ENCODE data around the gene PMAIP1. TPM values are rescaled to one million over a fixed set of nuclear protein-coding genes. Genes with fewer than 3 reads are reported as not detected.
A peak's percentile ranks its signal among the peaks of the same experiment; 100 is the strongest.

PMAIP1 gene
- polyA plus RNA-seq, 1 donor (not counting 4 experiments of a cell fraction or from before 2014, with no cell fraction given): 49.1 TPM

GRCh38 chr18:59921384-59921891, 21.6 kb downstream of the PMAIP1 start:
- no peak overlapping the region for H2AFZ ChIP-seq (ENCODE audit: control insufficient read depth, low read length)
- H3K4me2 ChIP-seq (ENCODE audit: control insufficient read depth, extremely low read depth, insufficient read depth, low read depth, low read length): no peak overlapping the region
- no peaks in the 10 kb centered on the region for H3K9me3 ChIP-seq (ENCODE audit: control insufficient read depth, low read depth, low read length)
- no peaks in the 10 kb centered on the region for H3K9me1 ChIP-seq (ENCODE audit: control insufficient read depth, extremely low read depth, insufficient read depth, low read length)
- H3K4me3 ChIP-seq (ENCODE audit: control insufficient read depth in 2 of 3, extremely low read depth in 1 of 3, insufficient read depth in 2 of 3, low read depth in 1 of 3, low read length in 3 of 3): no peak overlapping the region
- no peaks in the 10 kb centered on the region for H3K79me2 ChIP-seq (ENCODE audit: control insufficient read depth, insufficient read depth, low read length)
- H3K36me3 ChIP-seq (ENCODE audit: control insufficient read depth in 2 of 2, extremely low read depth in 1 of 2, insufficient read depth in 2 of 2, low read length in 2 of 2): no peaks in the 10 kb centered on the region
- dilution Hi-C loops (cut with MboI; ENCODE audit: extremely low pct_ligation_motif_present, low sequenced_read_pairs): no loop called here
- H4K20me1 ChIP-seq (ENCODE audit: control insufficient read depth, extremely low read depth, insufficient read depth, low read length): no peaks in the 10 kb centered on the region
- H3K27me3 ChIP-seq (ENCODE audit: control insufficient read depth, extremely low read depth, insufficient read depth, low read length): no peaks in the 10 kb centered on the region
- no peak overlapping the region for H3K9ac ChIP-seq (ENCODE audit: control insufficient read depth, extremely low read depth, insufficient read depth, low read length)
- TF ChIP-seq CTCF (optimal IDR thresholded peaks at IDR 0.05 in 1 of 3, IDR thresholded peaks at IDR 0.05 in 1 of 3, conservative IDR thresholded peaks at IDR 0.05 in 1 of 3; ENCODE audit: extremely low read depth in 1 of 3, insufficient read depth in 2 of 3, low read length in 3 of 3): no peak
- TF ChIP-seq EZH2 (IDR thresholded peaks at IDR 0.05; ENCODE audit: low read length): no peak
- H3K27ac ChIP-seq (ENCODE audit: control insufficient read depth, insufficient read depth, low read length): no peak overlapping the region
- DNase-seq (ENCODE audit: low read depth, low spot score): no peak
- peak; percentile 53 for FAIRE-seq
- peaks cover 40% of the 10 kb centered on the region for H3K4me1 ChIP-seq (ENCODE audit: control insufficient read depth, extremely low read depth, insufficient read depth, low read length)

GRCh38 chr18:59923539-59924196, 23.9 kb downstream of the PMAIP1 start:
- Histone ChIP-seq H3K79me2 (ENCODE audit: control insufficient read depth, insufficient read depth, low read length) (no peaks in the 10 kb centered on the region), H3K9me1 (ENCODE audit: control insufficient read depth, extremely low read depth, insufficient read depth, low read length) (no peaks in the 10 kb centered on the region), H3K9ac (ENCODE audit: control insufficient read depth, extremely low read depth, insufficient read depth, low read length) (peak overlapping the region; percentile 40), H3K9me3 (ENCODE audit: control insufficient read depth, low read depth, low read length) (no peaks in the 10 kb centered on the region), H3K27me3 (ENCODE audit: control insufficient read depth, extremely low read depth, insufficient read depth, low read length) (no peaks in the 10 kb centered on the region), H3K4me1 (ENCODE audit: control insufficient read depth, extremely low read depth, insufficient read depth, low read length) (peaks cover 34% of the 10 kb centered on the region), H3K27ac (ENCODE audit: control insufficient read depth, insufficient read depth, low read length) (peak overlapping the region; percentile 42), H3K4me2 (ENCODE audit: control insufficient read depth, extremely low read depth, insufficient read depth, low read depth, low read length) (peak overlapping the region; percentile 30), H2AFZ (ENCODE audit: control insufficient read depth, low read length) (peak overlapping the region; percentile 51), H3K4me3 (ENCODE audit: control insufficient read depth in 2 of 3, extremely low read depth in 1 of 3, insufficient read depth in 2 of 3, low read depth in 1 of 3, low read length in 3 of 3) (no peak overlapping the region), H4K20me1 (ENCODE audit: control insufficient read depth, extremely low read depth, insufficient read depth, low read length) (no peaks in the 10 kb centered on the region), H3K36me3 (ENCODE audit: control insufficient read depth in 2 of 2, extremely low read depth in 1 of 2, insufficient read depth in 2 of 2, low read length in 2 of 2) (no peaks in the 10 kb centered on the region)
- TF ChIP-seq CTCF (optimal IDR thresholded peaks at IDR 0.05 in 1 of 3, IDR thresholded peaks at IDR 0.05 in 1 of 3, conservative IDR thresholded peaks at IDR 0.05 in 1 of 3; ENCODE audit: extremely low read depth in 1 of 3, insufficient read depth in 2 of 3, low read length in 3 of 3) (no peak), EZH2 (IDR thresholded peaks at IDR 0.05; ENCODE audit: low read length) (no peak)
- peak; percentile 61 for FAIRE-seq
- DNase-seq (ENCODE audit: low read depth, low spot score): no peak
- dilution Hi-C loops (cut with MboI; ENCODE audit: extremely low pct_ligation_motif_present, low sequenced_read_pairs): no loop called here
